ENCODE data around the gene SLC34A3.
A peak's percentile ranks its signal among the peaks of the same experiment; 100 is the strongest.

SLC34A3 gene

DNA sequence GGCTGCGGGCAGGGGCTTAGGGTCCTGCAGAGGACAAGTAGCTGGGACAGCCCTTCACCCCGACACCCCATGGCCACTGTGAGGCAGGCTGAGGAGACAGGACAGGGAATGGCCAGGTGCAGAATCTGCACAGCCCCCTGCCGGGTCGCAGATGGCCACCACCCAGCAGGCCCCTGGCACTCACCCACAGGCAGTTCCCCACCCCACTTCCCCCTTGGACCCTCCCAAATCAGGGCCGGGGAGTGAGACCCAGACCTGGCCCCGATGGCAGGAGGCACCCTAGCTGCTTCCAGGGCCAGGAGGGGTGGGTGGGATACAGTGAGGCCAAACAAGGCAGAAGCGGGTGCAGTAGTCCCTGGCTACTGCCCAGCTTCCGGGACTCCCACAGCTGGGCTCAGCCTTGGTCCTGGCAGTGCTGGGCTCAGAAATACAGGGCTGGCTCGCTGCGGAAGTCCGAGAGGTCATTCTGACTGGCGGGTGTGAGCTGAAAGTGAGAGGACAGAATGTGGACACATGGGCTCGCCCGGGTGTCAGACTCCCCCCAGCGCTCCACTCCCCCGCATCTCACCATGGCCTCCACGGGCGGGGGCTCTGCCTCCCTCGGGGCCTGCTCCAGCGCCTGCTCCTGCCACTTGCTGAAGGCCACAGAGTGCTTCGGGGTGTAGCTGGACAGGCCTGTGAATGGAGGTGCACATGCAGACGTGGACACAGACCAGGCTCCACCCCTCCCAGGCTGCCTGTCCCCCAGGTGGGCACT lies 38.8 kb upstream of the SLC34A3 start:
- TF ChIP-seq, protein P1, sequence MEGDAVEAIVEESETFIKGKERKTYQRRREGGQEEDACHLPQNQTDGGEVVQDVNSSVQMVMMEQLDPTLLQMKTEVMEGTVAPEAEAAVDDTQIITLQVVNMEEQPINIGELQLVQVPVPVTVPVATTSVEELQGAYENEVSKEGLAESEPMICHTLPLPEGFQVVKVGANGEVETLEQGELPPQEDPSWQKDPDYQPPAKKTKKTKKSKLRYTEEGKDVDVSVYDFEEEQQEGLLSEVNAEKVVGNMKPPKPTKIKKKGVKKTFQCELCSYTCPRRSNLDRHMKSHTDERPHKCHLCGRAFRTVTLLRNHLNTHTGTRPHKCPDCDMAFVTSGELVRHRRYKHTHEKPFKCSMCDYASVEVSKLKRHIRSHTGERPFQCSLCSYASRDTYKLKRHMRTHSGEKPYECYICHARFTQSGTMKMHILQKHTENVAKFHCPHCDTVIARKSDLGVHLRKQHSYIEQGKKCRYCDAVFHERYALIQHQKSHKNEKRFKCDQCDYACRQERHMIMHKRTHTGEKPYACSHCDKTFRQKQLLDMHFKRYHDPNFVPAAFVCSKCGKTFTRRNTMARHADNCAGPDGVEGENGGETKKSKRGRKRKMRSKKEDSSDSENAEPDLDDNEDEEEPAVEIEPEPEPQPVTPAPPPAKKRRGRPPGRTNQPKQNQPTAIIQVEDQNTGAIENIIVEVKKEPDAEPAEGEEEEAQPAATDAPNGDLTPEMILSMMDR (IDR thresholded peaks at IDR 0.05; ENCODE audit: poor library complexity, severe bottlenecking): no peak
- H3K27me3 ChIP-seq (ENCODE audit: insufficient read depth, poor library complexity, severe bottlenecking): no peaks in the 10 kb centered on the region
- H3K36me3 ChIP-seq (ENCODE audit: low read depth): peaks cover 18% of the 10 kb centered on the region
- no peak overlapping the region for H3K27ac ChIP-seq (ENCODE audit: poor library complexity, severe bottlenecking)
- ATAC-seq (ENCODE audit: low read depth) (no peak), DNase-seq (ENCODE audit: low spot score) (no peak)
- no peaks in the 10 kb centered on the region for H3K9me3 ChIP-seq (ENCODE audit: severe bottlenecking)
- peaks cover 15% of the 10 kb centered on the region for H3K4me1 ChIP-seq (ENCODE audit: insufficient read depth, poor library complexity, severe bottlenecking)
- H3K4me3 ChIP-seq (ENCODE audit: severe bottlenecking): no peak overlapping the region

DNA sequence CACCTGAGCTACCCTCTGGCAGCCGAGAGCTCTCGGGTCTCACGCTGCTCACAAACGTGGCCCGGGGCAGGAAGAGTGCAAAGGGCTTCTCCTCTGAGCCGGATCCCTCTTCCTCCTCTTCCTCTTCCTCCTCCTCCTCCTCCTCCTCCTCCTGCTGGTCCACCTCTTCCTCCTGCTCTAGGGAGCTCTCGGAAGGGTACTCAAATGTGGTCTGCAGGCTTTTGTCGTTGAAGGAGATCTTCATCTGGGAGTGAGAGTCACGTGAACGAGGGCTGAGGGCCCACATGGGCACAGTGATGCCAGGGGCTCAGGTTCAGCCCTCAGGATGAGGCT lies 38.3 kb upstream of the SLC34A3 start:
- Histone ChIP-seq H3K9me3 (ENCODE audit: severe bottlenecking) (no peaks in the 10 kb centered on the region), H3K4me3 (ENCODE audit: severe bottlenecking) (no peak overlapping the region), H3K27me3 (ENCODE audit: insufficient read depth, poor library complexity, severe bottlenecking) (no peaks in the 10 kb centered on the region), H3K4me1 (ENCODE audit: insufficient read depth, poor library complexity, severe bottlenecking) (peaks cover 11% of the 10 kb centered on the region), H3K27ac (ENCODE audit: poor library complexity, severe bottlenecking) (no peak overlapping the region), H3K36me3 (ENCODE audit: low read depth) (peaks cover 12% of the 10 kb centered on the region)
- no peak for DNase-seq (ENCODE audit: low spot score)
- no peak for ATAC-seq (ENCODE audit: low read depth)
- TF ChIP-seq, protein P1 (IDR thresholded peaks at IDR 0.05; ENCODE audit: poor library complexity, severe bottlenecking): no peak

- Histone ChIP-seq H3K36me3 (ENCODE audit: low read depth) (peaks cover 11% of the 10 kb centered on the region; the same call in 1 of the 2 replicates), H3K27me3 (ENCODE audit: insufficient read depth, poor library complexity, severe bottlenecking) (no peaks in the 10 kb centered on the region), H3K4me1 (ENCODE audit: insufficient read depth, poor library complexity, severe bottlenecking) (peaks cover 11% of the 10 kb centered on the region), H3K27ac (ENCODE audit: poor library complexity, severe bottlenecking) (no peak overlapping the region), H3K9me3 (ENCODE audit: severe bottlenecking) (no peaks in the 10 kb centered on the region), H3K4me3 (ENCODE audit: severe bottlenecking) (no peak overlapping the region)
- TF ChIP-seq, protein P1 (IDR thresholded peaks at IDR 0.05; ENCODE audit: poor library complexity, severe bottlenecking): no peak
- DNase-seq (ENCODE audit: low spot score) (no peak), ATAC-seq (ENCODE audit: low read depth) (no peak)
These were observed 37.8 kb upstream of the SLC34A3 start for GRCh38 chr9:137192859-137193258.

DNA sequence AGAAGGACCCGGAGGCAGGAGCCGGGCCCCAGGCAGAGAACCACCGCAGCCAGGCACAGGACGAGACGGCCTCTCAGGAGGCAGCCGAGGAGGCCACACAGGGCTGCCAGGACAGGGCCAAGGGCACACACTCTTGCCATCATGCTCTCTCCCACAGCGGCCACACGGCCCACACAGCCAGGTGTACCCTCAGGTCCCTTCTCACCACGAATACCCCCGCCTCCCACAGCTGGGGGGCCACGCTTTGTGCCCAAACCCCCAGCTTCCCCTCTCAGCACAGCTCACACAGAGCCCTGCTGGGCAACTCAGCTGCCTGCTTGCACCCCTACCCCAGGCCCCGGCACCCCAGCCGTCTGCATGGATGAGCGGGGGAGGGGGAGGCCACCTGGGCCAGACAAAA lies 36.9 kb upstream of the SLC34A3 start:
- no peaks in the 10 kb centered on the region for H3K9me3 ChIP-seq (ENCODE audit: severe bottlenecking)
- H3K36me3 ChIP-seq (ENCODE audit: low read depth): peaks cover 11% of the 10 kb centered on the region; the same call in 1 of the 2 replicates
- ATAC-seq (ENCODE audit: low read depth) (no peak), DNase-seq (ENCODE audit: low spot score) (no peak)
- peaks cover 18% of the 10 kb centered on the region for H3K4me1 ChIP-seq (ENCODE audit: insufficient read depth, poor library complexity, severe bottlenecking)
- no peak overlapping the region for H3K27ac ChIP-seq (ENCODE audit: poor library complexity, severe bottlenecking)
- H3K27me3 ChIP-seq (ENCODE audit: insufficient read depth, poor library complexity, severe bottlenecking): no peaks in the 10 kb centered on the region
- TF ChIP-seq, protein P1 (IDR thresholded peaks at IDR 0.05; ENCODE audit: poor library complexity, severe bottlenecking): no peak
- no peak overlapping the region for H3K4me3 ChIP-seq (ENCODE audit: severe bottlenecking)

- Histone ChIP-seq H3K4me1 (ENCODE audit: insufficient read depth, poor library complexity, severe bottlenecking) (peaks cover 18% of the 10 kb centered on the region), H3K9me3 (ENCODE audit: severe bottlenecking) (no peaks in the 10 kb centered on the region), H3K27ac (ENCODE audit: poor library complexity, severe bottlenecking) (peak overlapping the region; percentile 25), H3K4me3 (ENCODE audit: severe bottlenecking) (no peak overlapping the region), H3K27me3 (ENCODE audit: insufficient read depth, poor library complexity, severe bottlenecking) (no peaks in the 10 kb centered on the region), H3K36me3 (ENCODE audit: low read depth) (peaks cover 11% of the 10 kb centered on the region; the same call in 1 of the 2 replicates)
- ATAC-seq (ENCODE audit: low read depth): no peak
- no peak for DNase-seq (ENCODE audit: low spot score)
- TF ChIP-seq, protein P1 (IDR thresholded peaks at IDR 0.05; ENCODE audit: poor library complexity, severe bottlenecking): no peak
These were observed 36.3 kb upstream of the SLC34A3 start for GRCh38 chr9:137194388-137194787.

All from RWPE2 (cell line).